ENCODE results near the gene EIF4A2. TPM values are rescaled to one million over a fixed set of nuclear protein-coding genes. Genes with fewer than 3 reads are reported as not detected.

EIF4A2 gene
- total and polyA plus RNA-seq, 5 donors from 2014 or later, result 203 to 900 (median 251) TPM

DNA sequence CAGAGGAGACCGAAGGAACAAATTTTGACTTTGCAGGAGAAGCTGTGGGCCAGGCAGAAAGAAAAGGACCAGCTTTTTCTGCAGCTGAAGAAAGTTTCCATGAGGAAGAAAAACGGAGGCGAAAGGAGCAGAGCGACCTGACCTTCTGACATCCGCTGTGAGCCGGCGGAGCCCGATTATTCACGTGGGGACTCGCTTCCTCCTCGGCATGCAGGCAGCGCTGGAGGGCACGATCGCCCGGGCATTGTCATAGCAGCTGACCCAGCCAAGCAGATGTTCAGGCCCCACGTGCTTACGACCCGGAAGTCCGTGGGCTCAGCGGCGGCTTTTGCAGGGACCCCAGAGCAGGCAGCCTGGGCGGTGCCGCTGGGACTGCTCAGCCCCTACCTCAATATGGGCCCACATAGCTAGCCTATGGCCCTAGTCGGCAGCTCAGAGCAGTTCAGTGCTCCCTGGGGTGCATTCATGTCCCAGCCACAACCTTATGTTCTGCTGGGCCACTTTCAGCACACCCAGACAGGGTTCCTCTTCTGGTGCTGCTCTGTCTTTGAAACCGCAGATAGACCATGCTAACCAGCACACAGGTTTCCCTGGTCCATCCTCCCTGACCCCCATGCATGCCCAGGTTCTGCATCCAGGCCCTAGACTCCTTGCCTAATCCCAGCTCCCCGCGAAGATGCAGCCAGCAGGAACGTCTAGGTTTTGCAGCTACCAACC lies 10.5 kb upstream of the EIF4A2 start:
- DNase-seq, result peak; percentile 46 to 87 (median 48)
- Mint-ChIP-seq H3K4me3 (peak overlapping the region; percentile 91 to 95 (median 92)), H3K9me3 (no peaks in the 10 kb centered on the region), H3K4me1 (peaks cover 11 to 17% (median 15%) of the 10 kb centered on the region in 4 donors), H3K27ac (peak overlapping the region; percentile 72 to 99 (median 92)), H3K27me3 (peaks cover 4% of the 10 kb centered on the region), H3K36me3 (no peaks in the 10 kb centered on the region)
- peak; percentile 83 to 84 for ATAC-seq (ENCODE audit: low read depth in 2 of 2)
- H3K27ac ChIP-seq (ENCODE audit: insufficient read depth, low read length, poor library complexity, severe bottlenecking), result peak overlapping the region; percentile 73
- H3K36me3 ChIP-seq (ENCODE audit: control insufficient read depth, insufficient read depth, low read length), result no peaks in the 10 kb centered on the region
- no peaks in the 10 kb centered on the region for H3K9me3 ChIP-seq (ENCODE audit: control insufficient read depth in 2 of 2, low read length in 2 of 2)
- no peaks in the 10 kb centered on the region for H3K27me3 ChIP-seq (ENCODE audit: control insufficient read depth, insufficient read depth, low read length)
- H3K4me1 ChIP-seq (ENCODE audit: control insufficient read depth, insufficient read depth, low read length, poor library complexity, severe bottlenecking), result peaks cover 14% of the 10 kb centered on the region
- H3K4me3 ChIP-seq (ENCODE audit: low read depth, low read length), result peak overlapping the region; percentile 92

DNA sequence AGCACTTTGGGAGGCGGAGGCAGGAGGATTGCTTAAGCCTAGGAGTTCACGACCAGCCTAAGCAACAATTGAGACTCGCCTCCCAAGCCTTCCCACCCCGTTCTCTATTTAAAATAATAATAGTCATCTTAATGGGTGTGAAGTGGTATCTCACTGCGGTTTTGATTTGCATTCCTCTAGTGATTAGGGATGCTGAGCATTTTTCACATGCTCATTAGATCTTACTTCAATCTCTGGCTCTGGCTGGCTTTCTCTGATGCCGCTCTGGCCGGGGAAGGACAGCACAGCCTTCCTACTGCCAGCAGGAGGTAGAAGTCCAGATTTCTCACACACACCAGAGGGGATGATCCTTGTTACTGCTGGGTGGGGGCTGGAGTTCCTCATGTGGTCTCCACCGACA lies 7.4 kb upstream of the EIF4A2 start:
- Mint-ChIP-seq H3K9me3 (no peaks in the 10 kb centered on the region), H3K4me3 (no peak overlapping the region), H3K27ac (no peak overlapping the region), H3K4me1 (peaks cover 11 to 17% (median 15%) of the 10 kb centered on the region in 4 donors), H3K36me3 (no peaks in the 10 kb centered on the region), H3K27me3 (peaks cover 4% of the 10 kb centered on the region)
- H3K4me3 ChIP-seq (ENCODE audit: low read depth, low read length), result no peak overlapping the region
- no peaks in the 10 kb centered on the region for H3K36me3 ChIP-seq (ENCODE audit: control insufficient read depth, insufficient read depth, low read length)
- H3K27ac ChIP-seq (ENCODE audit: insufficient read depth, low read length, poor library complexity, severe bottlenecking), result no peak overlapping the region
- DNase-seq (no peak), ATAC-seq (ENCODE audit: low read depth in 2 of 2) (no peak)
- H3K27me3 ChIP-seq (ENCODE audit: control insufficient read depth, insufficient read depth, low read length), result no peaks in the 10 kb centered on the region
- H3K4me1 ChIP-seq (ENCODE audit: control insufficient read depth, insufficient read depth, low read length, poor library complexity, severe bottlenecking), result peaks cover 14% of the 10 kb centered on the region
- H3K9me3 ChIP-seq (ENCODE audit: control insufficient read depth in 2 of 2, low read length in 2 of 2), result no peaks in the 10 kb centered on the region

DNA sequence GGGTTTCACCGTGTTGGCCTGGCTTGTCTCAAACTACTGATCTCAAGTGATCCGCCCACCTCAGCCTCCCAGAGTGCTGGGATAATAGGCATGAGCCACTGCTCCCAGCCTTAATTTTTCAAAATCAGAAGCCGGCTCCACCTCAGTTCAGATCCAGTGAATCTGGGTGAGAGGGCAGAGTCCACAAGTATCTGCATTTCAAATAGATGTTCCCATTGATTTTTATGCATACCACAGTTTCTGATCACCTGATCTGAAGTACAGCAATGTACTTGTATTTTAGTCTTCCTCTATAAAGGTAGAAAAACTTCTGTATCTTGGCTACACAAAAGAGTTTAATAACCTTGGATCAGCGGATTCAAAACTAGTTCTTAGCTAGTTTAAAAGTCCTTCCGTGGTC lies 4.2 kb upstream of the EIF4A2 start:
- H3K27me3 Mint-ChIP-seq, result peaks cover 19% of the 10 kb centered on the region
- no peak overlapping the region for H3K27ac Mint-ChIP-seq

DNA sequence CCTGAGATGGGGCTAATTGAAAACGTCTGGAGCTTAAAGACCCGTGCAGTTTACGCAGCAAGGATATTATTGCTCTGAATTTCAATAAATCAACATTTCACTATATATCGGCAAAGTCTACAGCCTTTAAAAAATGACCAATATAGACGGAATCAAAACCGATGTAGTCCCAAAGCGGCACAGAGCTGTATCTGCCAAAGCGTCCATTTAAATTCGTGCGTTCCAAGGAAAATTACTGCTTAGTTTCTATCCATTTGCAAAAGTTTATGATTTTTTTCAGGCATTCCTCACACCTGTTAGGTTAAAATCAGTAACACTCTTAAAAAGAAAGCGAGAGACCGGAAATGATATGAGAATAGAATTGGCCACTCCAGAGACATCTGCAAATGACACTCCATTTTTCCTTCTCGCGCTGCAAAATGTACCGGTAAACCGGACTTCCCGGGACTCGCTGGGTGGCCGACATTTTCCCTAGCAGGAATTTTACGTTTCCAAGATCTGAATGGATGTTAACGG lies 777 bp upstream of the EIF4A2 start:
- H3K27me3 Mint-ChIP-seq, result peaks cover 15% of the 10 kb centered on the region

More for the DNA sequence above, 4.2 kb upstream of the EIF4A2 start:
- H3K4me3 Mint-ChIP-seq, result no peak overlapping the region
- no peaks in the 10 kb centered on the region for H3K27me3 ChIP-seq (ENCODE audit: control insufficient read depth, insufficient read depth, low read length)
- no peak overlapping the region for H3K4me3 ChIP-seq (ENCODE audit: low read depth, low read length)
- DNase-seq (no peak), ATAC-seq (ENCODE audit: low read depth in 2 of 2) (no peak)
- peaks cover 7% of the 10 kb centered on the region for H3K36me3 Mint-ChIP-seq
- peaks cover 7 to 16% (median 13%) of the 10 kb centered on the region in 4 donors for H3K4me1 Mint-ChIP-seq
- H3K4me1 ChIP-seq (ENCODE audit: control insufficient read depth, insufficient read depth, low read length, poor library complexity, severe bottlenecking), result peaks cover 5% of the 10 kb centered on the region
- no peaks in the 10 kb centered on the region for H3K9me3 ChIP-seq (ENCODE audit: control insufficient read depth in 2 of 2, low read length in 2 of 2)
- H3K27ac ChIP-seq (ENCODE audit: insufficient read depth, low read length, poor library complexity, severe bottlenecking), result no peak overlapping the region
- H3K9me3 Mint-ChIP-seq, result peaks cover 0 to 3% (median 0%) of the 10 kb centered on the region in 7 donors
- H3K36me3 ChIP-seq (ENCODE audit: control insufficient read depth, insufficient read depth, low read length), result peaks cover under 1% of the 10 kb centered on the region

GRCh38 chr3:186783731-186784515 lies 546 bp downstream of the EIF4A2 start:
- H3K36me3 Mint-ChIP-seq, result peaks cover 49% of the 10 kb centered on the region
- Histone ChIP-seq H3K27me3 (ENCODE audit: control insufficient read depth, insufficient read depth, low read length) (no peaks in the 10 kb centered on the region), H3K36me3 (ENCODE audit: control insufficient read depth, insufficient read depth, low read length) (peaks cover 48% of the 10 kb centered on the region), H3K27ac (ENCODE audit: insufficient read depth, low read length, poor library complexity, severe bottlenecking) (peak overlapping the region; percentile 97), H3K9me3 (ENCODE audit: control insufficient read depth in 2 of 2, low read length in 2 of 2) (no peaks in the 10 kb centered on the region), H3K4me3 (ENCODE audit: low read depth, low read length) (peak overlapping the region; percentile 96), H3K4me1 (ENCODE audit: control insufficient read depth, insufficient read depth, low read length, poor library complexity, severe bottlenecking) (peaks cover 53% of the 10 kb centered on the region)
- H3K27ac Mint-ChIP-seq, result peak overlapping the region; percentile 99 to 100 (median 99)
- peaks cover 36 to 63% (median 49%) of the 10 kb centered on the region in 4 donors for H3K4me1 Mint-ChIP-seq
- H3K9me3 Mint-ChIP-seq, result peaks cover 0 to 3% (median 0%) of the 10 kb centered on the region in 7 donors
- peaks cover 15% of the 10 kb centered on the region for H3K27me3 Mint-ChIP-seq
- peak; percentile 69 to 75 for ATAC-seq (ENCODE audit: low read depth in 2 of 2)
- DNase-seq, result peak; percentile 76 to 90 (median 89)
- peak overlapping the region; percentile 97 to 100 (median 100) for H3K4me3 Mint-ChIP-seq

More for the DNA sequence above, 777 bp upstream of the EIF4A2 start:
- Histone ChIP-seq H3K27me3 (ENCODE audit: control insufficient read depth, insufficient read depth, low read length) (no peaks in the 10 kb centered on the region), H3K4me3 (ENCODE audit: low read depth, low read length) (peak overlapping the region; percentile 96), H3K9me3 (ENCODE audit: control insufficient read depth in 2 of 2, low read length in 2 of 2) (no peaks in the 10 kb centered on the region), H3K4me1 (ENCODE audit: control insufficient read depth, insufficient read depth, low read length, poor library complexity, severe bottlenecking) (peaks cover 39% of the 10 kb centered on the region), H3K36me3 (ENCODE audit: control insufficient read depth, insufficient read depth, low read length) (peaks cover 35% of the 10 kb centered on the region), H3K27ac (ENCODE audit: insufficient read depth, low read length, poor library complexity, severe bottlenecking) (peak overlapping the region; percentile 97)
- Mint-ChIP-seq H3K27ac (peak overlapping the region; percentile 99 to 100 (median 99)), H3K4me1 (peaks cover 22 to 50% (median 36%) of the 10 kb centered on the region in 4 donors), H3K4me3 (peak overlapping the region; percentile 97 to 100 (median 100)), H3K36me3 (peaks cover 36% of the 10 kb centered on the region), H3K9me3 (peaks cover 0 to 3% (median 0%) of the 10 kb centered on the region in 7 donors)
- DNase-seq (peak in 1 of 3 donors; percentile 74), ATAC-seq (ENCODE audit: low read depth in 2 of 2) (peak; percentile 29 to 33)

DNA sequence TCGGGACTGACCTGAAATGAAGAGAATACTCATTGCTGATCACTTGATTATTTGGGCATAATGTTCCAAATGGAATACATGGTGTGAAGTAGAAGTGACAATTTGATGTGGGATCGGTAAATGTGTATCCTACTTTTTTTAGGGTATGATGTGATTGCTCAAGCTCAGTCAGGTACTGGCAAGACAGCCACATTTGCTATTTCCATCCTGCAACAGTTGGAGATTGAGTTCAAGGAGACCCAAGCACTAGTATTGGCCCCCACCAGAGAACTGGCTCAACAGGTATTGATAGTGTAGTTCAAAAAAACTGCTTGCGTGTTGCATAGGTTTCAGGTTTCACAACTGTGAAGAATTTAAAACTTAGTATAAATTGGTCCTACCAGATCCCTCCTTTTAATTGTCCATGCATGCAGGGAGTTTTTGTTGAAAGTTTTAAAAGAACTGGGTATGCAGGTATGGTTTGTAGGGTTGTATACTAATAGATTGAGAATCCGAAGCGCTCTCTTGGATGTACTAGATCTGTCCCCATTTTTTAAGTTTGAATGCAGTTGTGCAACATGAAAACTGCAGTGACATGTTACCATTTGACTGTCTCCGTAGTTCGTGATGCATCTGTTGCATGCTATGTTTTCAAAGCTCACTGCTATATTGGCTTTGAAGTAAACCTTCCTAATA lies 1.6 kb downstream of the EIF4A2 start:
- peak overlapping the region; percentile 97 for H3K27ac ChIP-seq (ENCODE audit: insufficient read depth, low read length, poor library complexity, severe bottlenecking)
- peaks cover 53% of the 10 kb centered on the region for H3K36me3 Mint-ChIP-seq
- no peaks in the 10 kb centered on the region for H3K27me3 ChIP-seq (ENCODE audit: control insufficient read depth, insufficient read depth, low read length)
- H3K27ac Mint-ChIP-seq, result peak overlapping the region; percentile 99 to 100 (median 99)
- peak overlapping the region; percentile 96 for H3K4me3 ChIP-seq (ENCODE audit: low read depth, low read length)
- no peak for DNase-seq
- no peak for ATAC-seq (ENCODE audit: low read depth in 2 of 2)
- H3K4me1 ChIP-seq (ENCODE audit: control insufficient read depth, insufficient read depth, low read length, poor library complexity, severe bottlenecking), result peaks cover 54% of the 10 kb centered on the region
- H3K9me3 ChIP-seq (ENCODE audit: control insufficient read depth in 2 of 2, low read length in 2 of 2), result no peaks in the 10 kb centered on the region
- H3K36me3 ChIP-seq (ENCODE audit: control insufficient read depth, insufficient read depth, low read length), result peaks cover 58% of the 10 kb centered on the region
- peak overlapping the region; percentile 97 to 100 (median 100) for H3K4me3 Mint-ChIP-seq
- peaks cover 39 to 72% (median 55%) of the 10 kb centered on the region in 4 donors for H3K4me1 Mint-ChIP-seq
- peaks cover 0 to 3% (median 0%) of the 10 kb centered on the region in 7 donors for H3K9me3 Mint-ChIP-seq
- H3K27me3 Mint-ChIP-seq, result peaks cover 15% of the 10 kb centered on the region

DNA sequence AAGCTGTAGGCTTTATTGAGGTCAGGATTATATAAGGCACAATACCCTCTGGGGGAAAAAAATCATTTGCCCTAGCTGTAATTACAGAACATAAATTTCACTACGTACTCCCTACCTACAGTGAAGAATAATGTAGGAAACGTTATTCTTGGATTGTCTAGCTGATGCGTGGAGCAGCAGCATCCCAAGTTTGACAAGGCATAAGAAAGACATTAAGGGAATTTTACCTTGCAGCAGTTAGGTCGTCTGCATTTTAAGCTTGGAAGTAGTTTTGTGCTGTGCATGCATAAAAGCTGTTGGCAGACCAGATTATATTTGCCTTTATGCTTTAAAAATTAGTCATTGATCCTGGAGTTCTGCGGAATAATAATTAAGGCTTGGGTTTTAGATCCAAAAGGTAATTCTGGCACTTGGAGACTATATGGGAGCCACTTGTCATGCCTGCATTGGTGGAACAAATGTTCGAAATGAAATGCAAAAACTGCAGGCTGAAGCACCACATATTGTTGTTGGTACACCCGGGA lies 2.2 kb downstream of the EIF4A2 start:
- Histone ChIP-seq H3K4me3 (ENCODE audit: low read depth, low read length) (peak overlapping the region; percentile 96), H3K27me3 (ENCODE audit: control insufficient read depth, insufficient read depth, low read length) (no peaks in the 10 kb centered on the region), H3K27ac (ENCODE audit: insufficient read depth, low read length, poor library complexity, severe bottlenecking) (peak overlapping the region; percentile 97), H3K36me3 (ENCODE audit: control insufficient read depth, insufficient read depth, low read length) (peaks cover 64% of the 10 kb centered on the region), H3K4me1 (ENCODE audit: control insufficient read depth, insufficient read depth, low read length, poor library complexity, severe bottlenecking) (peaks cover 54% of the 10 kb centered on the region), H3K9me3 (ENCODE audit: control insufficient read depth in 2 of 2, low read length in 2 of 2) (no peaks in the 10 kb centered on the region)
- Mint-ChIP-seq H3K27me3 (peaks cover 15% of the 10 kb centered on the region), H3K4me1 (peaks cover 39 to 78% (median 57%) of the 10 kb centered on the region in 4 donors), H3K9me3 (peaks cover 0 to 3% (median 0%) of the 10 kb centered on the region in 7 donors), H3K27ac (peak overlapping the region in 2 of 3 donors; percentile 79 to 99), H3K4me3 (peak overlapping the region; percentile 97 to 100 (median 100)), H3K36me3 (peaks cover 53% of the 10 kb centered on the region)
- no peak for ATAC-seq (ENCODE audit: low read depth in 2 of 2)
- no peak for DNase-seq
